Sigmoid colon (tissue), 7 donors: ENCODE results near the gene WDTC1. TPM values are rescaled to one million over a fixed set of nuclear protein-coding genes. Genes with fewer than 3 reads are reported as not detected.

Experiments
- DNase-seq: peaks from one replicate; pipeline ENCODE4 v3.0.0-alpha.2; 2019
- H3K27ac ChIP-seq, 4 donors: fragments of 200-600 bp; sonication (generic); one replicate each; pipeline ENCODE4 v1.5.1; 2016 to 2019; ENCODE audit warnings: mild to moderate bottlenecking in 1 of 4
- H3K27me3 ChIP-seq, 3 donors: fragments of 200-600 bp; sonication (generic); one replicate each; pipeline ENCODE4 v1.5.1; 2019; ENCODE audit warnings: mild to moderate bottlenecking in 1 of 3
- H3K36me3 ChIP-seq, 4 donors: fragments of 200-600 bp; sonication (generic); one replicate each; pipeline ENCODE4 v1.5.1; 2016 to 2019
- H3K4me1 ChIP-seq, 4 donors: fragments of 200-600 bp; sonication (generic); one replicate each; pipeline ENCODE4 v1.5.1; 2017 to 2019
- H3K4me3 ChIP-seq, 4 donors: fragments of 200-600 bp; sonication (generic); one replicate each; pipeline ENCODE4 v1.5.1; 2017 to 2019; ENCODE audit warnings: mild to moderate bottlenecking in 2 of 4, moderate library complexity in 1 of 4
- H3K9me3 ChIP-seq, 4 donors: fragments of 200-600 bp in 3 of 4; sonication (generic) in 3 of 4; one replicate each; pipeline versions ENCODE4 v1.5.1 to v1.6.1; 2013 to 2019
- EP300 ChIP-seq, 4 donors: sonication (generic); formaldehyde crosslinking; IDR thresholded peaks; one replicate each; pipeline ENCODE4 v1.6.1; 2017; ENCODE audit warnings: antibody characterized with exemption in 4 of 4
- POLR2A ChIP-seq, 2 donors: fragments of 450-650 bp; IDR thresholded peaks; one replicate each; pipeline ENCODE4 v1.6.1; 2016; ENCODE audit warnings: antibody characterized with exemption in 2 of 2, mild to moderate bottlenecking in 2 of 2, moderate library complexity in 2 of 2
- POLR2AphosphoS5 ChIP-seq, 4 donors: sonication (generic); formaldehyde crosslinking; IDR thresholded peaks; one replicate each; pipeline ENCODE4 v1.6.1; 2017; ENCODE audit warnings: antibody characterized with exemption in 4 of 4
- WGBS, 2 donors: extraction: QIAGEN DNeasy Blood & Tissue Kit; methylation state at CpG; one replicate each; pipeline ENCODE4 v1.1.7; 2013; 5-methylcytosine and 5-hydroxymethylcytosine counted together
- intact Hi-C: fragments of 100-400 bp; cut with DNase I; formaldehyde crosslinking; loops from one replicate; pipeline ENCODE4 v1.15.1; 2023
- polyA plus RNA-seq, 3 donors: library from polyadenylated mRNA; stranded (reverse); fragments of 200-250 nt; gene quantifications; one replicate each; pipeline ENCODE4 v1.2.3, GENCODE V29; 2013
- total RNA-seq, 4 donors: library from RNA; depleted of rRNA; stranded (reverse); fragments of >200 nt; gene quantifications; one replicate each; pipeline ENCODE4 v1.1.0, GENCODE V29; 2016
- TF ChIP-seq, protein P1 (sequence below), 4 experiments: fragments of 450-650 bp in 3 of 4; fragments of 200-600 bp in 1 of 4; IDR thresholded peaks; one replicate each; pipeline ENCODE4 v1.5.1; 2016 to 2019; ENCODE audit warnings: antibody characterized with exemption in 4 of 4, mild to moderate bottlenecking in 3 of 4, moderate library complexity in 2 of 4
- donor health status: healthy with polysubstance abuse.
- donor health status: Bipolar disorder and iron deficiency.
- donor health status: healthy.

The WDTC1 gene
- total and polyA plus RNA-seq, 7 donors: 15.0 to 32.4 (median 27.5) TPM

DNA sequence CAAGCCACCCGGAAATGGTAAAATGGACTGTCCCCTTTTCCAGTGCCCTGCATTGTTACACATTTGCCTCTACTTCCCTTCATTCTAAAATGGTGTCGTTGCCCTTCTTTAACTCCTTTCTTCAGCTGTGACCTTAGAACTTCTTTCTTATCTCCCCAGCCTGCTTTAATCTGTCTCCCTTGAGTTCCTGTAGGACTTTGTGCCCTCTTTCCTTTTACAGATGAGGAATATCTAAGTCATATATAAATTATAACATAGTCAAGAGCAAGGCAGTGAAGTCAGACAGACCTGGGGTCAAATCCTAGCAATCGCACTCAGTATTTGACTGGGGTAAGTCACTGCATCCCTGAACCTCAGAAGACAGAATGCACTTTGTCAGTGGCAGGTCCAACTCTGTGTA is 56.1 kb downstream of the WDTC1 start:
- Histone ChIP-seq H3K27ac (no peak overlapping the region), H3K9me3 (no peaks in the 10 kb centered on the region), H3K36me3 (peaks cover 15 to 73% (median 45%) of the 10 kb centered on the region in 4 donors), H3K4me1 (no peaks in the 10 kb centered on the region), H3K4me3 (no peak overlapping the region), H3K27me3 (no peaks in the 10 kb centered on the region)
- intact Hi-C loops: no loop called here
- TF ChIP-seq, protein P1, sequence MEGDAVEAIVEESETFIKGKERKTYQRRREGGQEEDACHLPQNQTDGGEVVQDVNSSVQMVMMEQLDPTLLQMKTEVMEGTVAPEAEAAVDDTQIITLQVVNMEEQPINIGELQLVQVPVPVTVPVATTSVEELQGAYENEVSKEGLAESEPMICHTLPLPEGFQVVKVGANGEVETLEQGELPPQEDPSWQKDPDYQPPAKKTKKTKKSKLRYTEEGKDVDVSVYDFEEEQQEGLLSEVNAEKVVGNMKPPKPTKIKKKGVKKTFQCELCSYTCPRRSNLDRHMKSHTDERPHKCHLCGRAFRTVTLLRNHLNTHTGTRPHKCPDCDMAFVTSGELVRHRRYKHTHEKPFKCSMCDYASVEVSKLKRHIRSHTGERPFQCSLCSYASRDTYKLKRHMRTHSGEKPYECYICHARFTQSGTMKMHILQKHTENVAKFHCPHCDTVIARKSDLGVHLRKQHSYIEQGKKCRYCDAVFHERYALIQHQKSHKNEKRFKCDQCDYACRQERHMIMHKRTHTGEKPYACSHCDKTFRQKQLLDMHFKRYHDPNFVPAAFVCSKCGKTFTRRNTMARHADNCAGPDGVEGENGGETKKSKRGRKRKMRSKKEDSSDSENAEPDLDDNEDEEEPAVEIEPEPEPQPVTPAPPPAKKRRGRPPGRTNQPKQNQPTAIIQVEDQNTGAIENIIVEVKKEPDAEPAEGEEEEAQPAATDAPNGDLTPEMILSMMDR (IDR thresholded peaks at IDR 0.05): no peak
- no peak for TF ChIP-seq POLR2A (IDR thresholded peaks at IDR 0.05)
- TF ChIP-seq EP300 (IDR thresholded peaks at IDR 0.05): no peak
- TF ChIP-seq POLR2AphosphoS5 (IDR thresholded peaks at IDR 0.05): no peak
- DNase-seq: no peak
- WGBS, 2 donors: 85 to 95% methylated on average over 3 of the region's 3 CpGs

DNA sequence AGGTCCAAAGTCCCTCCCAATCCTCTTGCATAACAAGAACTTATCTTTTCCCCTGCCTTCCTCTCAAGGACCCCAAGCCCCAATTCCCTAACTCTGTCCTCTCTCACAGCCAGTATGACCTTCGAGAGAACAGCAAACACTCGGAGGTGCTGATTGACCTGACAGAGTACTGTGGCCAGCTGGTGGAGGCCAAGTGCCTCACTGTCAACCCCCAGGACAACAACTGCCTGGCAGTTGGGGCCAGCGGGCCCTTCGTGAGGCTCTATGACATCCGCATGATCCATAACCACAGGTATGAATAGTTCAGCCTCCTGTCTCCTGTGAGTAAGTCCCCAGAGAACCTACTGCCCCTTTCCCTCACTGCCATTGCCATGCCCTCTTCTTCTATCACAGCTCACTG is 57.7 kb downstream of the WDTC1 start:
- Histone ChIP-seq H3K27ac (no peak overlapping the region), H3K27me3 (no peaks in the 10 kb centered on the region), H3K9me3 (no peaks in the 10 kb centered on the region), H3K4me1 (peaks cover 0 to 5% (median 4%) of the 10 kb centered on the region in 4 donors), H3K36me3 (peaks cover 15 to 76% (median 49%) of the 10 kb centered on the region in 4 donors), H3K4me3 (no peak overlapping the region)
- 93 to 94% methylated on average over 5 of the region's 5 CpGs for WGBS, 2 donors
- DNase-seq: no peak
- TF ChIP-seq POLR2AphosphoS5 (IDR thresholded peaks at IDR 0.05) (no peak), POLR2A (IDR thresholded peaks at IDR 0.05) (no peak), EP300 (IDR thresholded peaks at IDR 0.05) (no peak)
- TF ChIP-seq, protein P1 (IDR thresholded peaks at IDR 0.05): no peak
- intact Hi-C loops: no loop called here

DNA sequence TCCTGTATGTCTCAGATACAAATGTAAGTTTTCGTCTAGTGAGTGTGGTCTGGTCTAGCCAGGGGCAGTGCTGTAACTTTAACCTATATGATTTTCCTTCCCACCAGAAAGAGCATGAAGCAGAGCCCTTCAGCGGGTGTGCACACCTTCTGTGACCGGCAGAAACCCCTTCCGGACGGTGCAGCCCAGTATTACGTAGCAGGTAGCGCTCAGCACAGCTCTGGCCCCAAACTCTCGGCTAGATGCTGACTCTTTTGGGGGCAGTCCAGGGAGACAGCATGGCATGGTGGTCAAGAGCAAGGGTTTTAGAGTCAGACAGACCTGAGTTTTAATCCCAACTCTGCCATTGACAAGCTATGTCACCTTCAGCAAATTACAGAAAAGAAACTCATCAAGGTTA is 59.5 kb downstream of the WDTC1 start:
- intact Hi-C loops: no loop called here
- Histone ChIP-seq H3K27me3 (no peaks in the 10 kb centered on the region), H3K27ac (no peak overlapping the region), H3K4me3 (no peak overlapping the region), H3K4me1 (peaks cover 0 to 23% (median 22%) of the 10 kb centered on the region in 4 donors), H3K9me3 (no peaks in the 10 kb centered on the region), H3K36me3 (peaks cover 13 to 81% (median 42%) of the 10 kb centered on the region in 4 donors)
- 96 to 97% methylated on average over 8 of the region's 8 CpGs for WGBS, 2 donors
- no peak for DNase-seq
- TF ChIP-seq, protein P1 (IDR thresholded peaks at IDR 0.05): no peak
- TF ChIP-seq POLR2A (IDR thresholded peaks at IDR 0.05) (no peak), EP300 (IDR thresholded peaks at IDR 0.05) (no peak), POLR2AphosphoS5 (IDR thresholded peaks at IDR 0.05) (no peak)

DNA sequence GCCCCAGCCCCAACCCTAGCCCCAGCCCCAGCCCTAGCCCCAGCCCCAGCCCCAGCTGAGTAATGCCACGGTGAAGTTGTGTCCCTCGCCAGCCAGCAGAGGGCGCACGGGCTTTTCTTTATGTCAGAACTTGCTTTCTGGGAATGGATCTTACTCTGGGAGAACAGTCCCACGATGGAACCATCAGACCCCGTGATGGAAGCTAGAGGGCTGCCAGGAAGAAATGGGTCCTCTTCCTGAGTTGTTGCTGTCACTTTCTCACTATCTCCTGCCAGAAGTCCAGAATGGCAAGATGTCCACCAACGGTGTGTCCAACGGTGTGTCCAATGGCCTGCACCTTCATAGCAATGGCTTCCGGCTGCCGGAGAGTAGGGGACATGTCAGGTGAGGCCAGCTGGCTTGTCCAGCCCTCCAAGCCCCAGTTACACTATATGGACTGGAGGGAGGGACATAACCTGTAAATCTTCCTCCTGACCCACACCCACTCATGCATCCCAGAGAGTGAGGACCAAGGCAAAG is 62.4 kb downstream of the WDTC1 start:
- peak overlapping the region; percentile 84 to 96 (median 92) for H3K27ac ChIP-seq
- H3K27me3 ChIP-seq: no peaks in the 10 kb centered on the region
- TF ChIP-seq POLR2AphosphoS5 (IDR thresholded peaks at IDR 0.05) (no peak), POLR2A (IDR thresholded peaks at IDR 0.05) (no peak), EP300 (IDR thresholded peaks at IDR 0.05) (no peak)
- TF ChIP-seq, protein P1 (IDR thresholded peaks at IDR 0.05): peak in 3 of 4 experiments; percentile 44 to 76 (median 51)
- no peak overlapping the region for H3K4me3 ChIP-seq
- peaks cover 13 to 69% (median 37%) of the 10 kb centered on the region in 4 donors for H3K36me3 ChIP-seq
- H3K9me3 ChIP-seq: no peaks in the 10 kb centered on the region
- H3K4me1 ChIP-seq: peaks cover 2 to 47% (median 46%) of the 10 kb centered on the region in 4 donors
- intact Hi-C loops: loop anchor here (5.0 kb wide), 1 partner anchor 310 kb away; no protein-coding TSS in a partner anchor
- DNase-seq: peak; percentile 81
- 39 to 40% methylated on average over 10 of the region's 10 CpGs for WGBS, 2 donors
